A549 (cell line): ENCODE results near the gene FRY.

Experiments used
- BHLHE40 ChIP-seq: IDR thresholded peaks from 2 replicates; pipeline ENCODE4 v1.6.1; 2012; ENCODE audit warnings: low read depth, low read length, inconsistent platforms
- EHMT2 ChIP-seq: fragments of 200-600 bp; sonication (generic); IDR thresholded peaks from 2 replicates; pipeline ENCODE4 v1.6.1; 2016; ENCODE audit warnings: antibody characterized with exemption, low read depth, mild to moderate bottlenecking, moderate library complexity
- EP300 ChIP-seq, 2 experiments: fragments of >200 bp; sonication (Bioruptor Twin); formaldehyde crosslinking; IDR thresholded peaks; 2 replicates in 1 of 2; 3 replicates in 1 of 2; pipeline ENCODE4 v1.6.1; 2016 to 2017
- ESRRA ChIP-seq: fragments of 150-350 bp; IDR thresholded peaks from 2 replicates; pipeline ENCODE4 v1.6.1; 2014; ENCODE audit warnings: mild to moderate bottlenecking, low read length, borderline replicate concordance
- JUN ChIP-seq, 2 experiments: fragments of >200 bp; sonication (Bioruptor Twin); formaldehyde crosslinking; IDR thresholded peaks; 2 replicates in 1 of 2; 3 replicates in 1 of 2; pipeline ENCODE4 v1.6.1; 2016 to 2017
- JUNB ChIP-seq: fragments of >200 bp; sonication (Bioruptor Twin); formaldehyde crosslinking; IDR thresholded peaks from 2 replicates; pipeline ENCODE4 v1.6.1; 2016
- KDM1A ChIP-seq: fragments of 200-600 bp; sonication (generic); IDR thresholded peaks from 2 replicates; pipeline ENCODE4 v1.6.1; 2016; ENCODE audit warnings: low read depth, mild to moderate bottlenecking
- MAFK ChIP-seq: fragments of 450-650 bp; IDR thresholded peaks from 2 replicates; pipeline ENCODE4 v1.6.1; 2014; ENCODE audit not compliant: partially characterized antibody
- POLR2A ChIP-seq: IDR thresholded peaks from 2 replicates; pipeline ENCODE4 v1.6.1; 2012; ENCODE audit warnings: mild to moderate bottlenecking, low read length
- RAD21 ChIP-seq, 2 experiments: fragments of >200 bp in 1 of 2; sonication (Bioruptor Twin) in 1 of 2; formaldehyde crosslinking in 1 of 2; IDR thresholded peaks in 1 of 2; conservative IDR thresholded peaks in 1 of 2; 2 replicates in 1 of 2; 3 replicates in 1 of 2; pipeline ENCODE4 v1.6.1; 2012 to 2018; ENCODE audit warnings: inconsistent platforms in 1 of 2
- SREBF2 ChIP-seq: fragments of 450-650 bp; IDR thresholded peaks from 2 replicates; pipeline ENCODE4 v1.6.1; 2014; ENCODE audit warnings: mild to moderate bottlenecking, moderate library complexity
- ZFP36 ChIP-seq: fragments of 450-650 bp; IDR thresholded peaks from 2 replicates; pipeline ENCODE4 v1.6.1; 2014; ENCODE audit warnings: borderline replicate concordance; ENCODE audit not compliant: partially characterized antibody
- TF ChIP-seq, protein P1 (sequence below): fragments of >200 bp; sonication (Bioruptor Twin); formaldehyde crosslinking; IDR thresholded peaks from 3 replicates; pipeline ENCODE4 v1.5.1; 2016

DNA sequence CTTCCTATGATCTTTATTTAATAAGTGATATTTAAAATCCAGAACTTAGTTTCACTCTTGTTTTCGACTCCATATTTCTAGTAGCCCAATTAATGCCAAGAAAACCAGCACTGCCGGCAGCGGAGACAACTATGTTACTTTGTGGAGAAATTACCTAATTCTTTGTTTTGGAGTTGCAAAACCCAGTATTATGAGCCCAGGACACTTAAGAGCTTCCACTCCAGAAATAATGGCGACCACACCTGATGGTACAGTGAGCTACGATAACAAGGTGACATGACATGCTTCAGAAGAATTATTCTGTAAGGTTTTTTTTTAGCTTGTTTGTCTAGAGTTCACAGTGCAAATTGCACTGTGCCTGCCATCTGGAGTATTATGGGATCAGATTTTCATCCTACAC is 147.2 kb downstream of the FRY start:
- TF ChIP-seq, protein P1, sequence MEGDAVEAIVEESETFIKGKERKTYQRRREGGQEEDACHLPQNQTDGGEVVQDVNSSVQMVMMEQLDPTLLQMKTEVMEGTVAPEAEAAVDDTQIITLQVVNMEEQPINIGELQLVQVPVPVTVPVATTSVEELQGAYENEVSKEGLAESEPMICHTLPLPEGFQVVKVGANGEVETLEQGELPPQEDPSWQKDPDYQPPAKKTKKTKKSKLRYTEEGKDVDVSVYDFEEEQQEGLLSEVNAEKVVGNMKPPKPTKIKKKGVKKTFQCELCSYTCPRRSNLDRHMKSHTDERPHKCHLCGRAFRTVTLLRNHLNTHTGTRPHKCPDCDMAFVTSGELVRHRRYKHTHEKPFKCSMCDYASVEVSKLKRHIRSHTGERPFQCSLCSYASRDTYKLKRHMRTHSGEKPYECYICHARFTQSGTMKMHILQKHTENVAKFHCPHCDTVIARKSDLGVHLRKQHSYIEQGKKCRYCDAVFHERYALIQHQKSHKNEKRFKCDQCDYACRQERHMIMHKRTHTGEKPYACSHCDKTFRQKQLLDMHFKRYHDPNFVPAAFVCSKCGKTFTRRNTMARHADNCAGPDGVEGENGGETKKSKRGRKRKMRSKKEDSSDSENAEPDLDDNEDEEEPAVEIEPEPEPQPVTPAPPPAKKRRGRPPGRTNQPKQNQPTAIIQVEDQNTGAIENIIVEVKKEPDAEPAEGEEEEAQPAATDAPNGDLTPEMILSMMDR: no peak
- TF ChIP-seq JUNB (no peak), RAD21 (conservative IDR thresholded peaks at IDR 0.05 in 1 of 2, IDR thresholded peaks at IDR 0.05 in 1 of 2) (no peak), MAFK (no peak), JUN (IDR thresholded peaks at IDR 0.05) (no peak), KDM1A (no peak), POLR2A (no peak), EP300 (IDR thresholded peaks at IDR 0.05) (no peak), SREBF2 (no peak), ZFP36 (no peak), BHLHE40 (no peak), EHMT2 (no peak), ESRRA (no peak)
